Hepatocyte (in vitro differentiated cells): ENCODE measurements around the gene PDK2.

Experiments
- EZH2phosphoT487 ChIP-seq: fragments of 200-600 bp; sonication (generic); IDR thresholded peaks from one replicate; pipeline ENCODE4 v1.6.1; 2018; ENCODE audit warnings: antibody characterized with exemption, mild to moderate bottlenecking, low read depth, moderate library complexity; ENCODE audit not compliant: unreplicated experiment, severe bottlenecking
- TF ChIP-seq, protein P1 (sequence below): fragments of 200-600 bp; sonication (generic); IDR thresholded peaks from 2 replicates; pipeline ENCODE4 v1.5.1; 2016; ENCODE audit warnings: antibody characterized with exemption, mild to moderate bottlenecking; ENCODE audit not compliant: poor library complexity

DNA sequence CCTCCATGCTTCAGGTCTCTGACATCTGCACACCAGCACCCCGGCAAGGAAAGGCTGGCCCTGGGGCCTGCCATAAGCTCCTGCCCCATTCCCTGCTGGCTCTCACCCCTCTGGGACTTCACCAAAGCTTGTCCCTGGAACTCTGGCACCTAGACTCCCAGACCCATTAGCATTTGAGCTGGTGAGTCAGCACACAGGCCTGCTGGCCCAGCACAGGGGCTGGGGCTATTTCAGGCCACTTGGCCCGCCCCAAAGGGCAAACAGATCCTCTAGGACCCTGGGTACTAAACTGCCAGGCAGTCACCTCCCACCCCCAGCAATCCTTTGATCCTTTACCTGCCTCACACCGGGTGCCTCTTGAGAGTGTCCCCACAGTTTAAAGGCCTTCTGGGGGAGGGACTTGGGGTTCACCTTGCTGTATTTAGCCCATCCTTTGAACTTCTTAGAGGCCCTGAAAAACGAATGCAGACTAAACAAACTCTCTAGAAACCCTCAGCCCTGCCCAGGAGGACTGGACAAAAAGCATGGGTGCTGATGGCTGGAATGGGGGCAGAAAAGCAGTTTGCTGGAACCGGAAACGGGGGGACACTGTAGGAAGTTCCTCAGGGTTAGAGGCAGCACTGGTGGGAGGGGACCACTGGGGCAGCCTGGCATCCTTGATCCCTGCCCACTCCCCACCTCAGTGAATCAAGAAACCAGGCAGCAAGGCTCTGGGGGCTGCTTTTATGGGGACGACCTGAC lies 38.0 kb downstream of the PDK2 start:
- TF ChIP-seq, protein P1, sequence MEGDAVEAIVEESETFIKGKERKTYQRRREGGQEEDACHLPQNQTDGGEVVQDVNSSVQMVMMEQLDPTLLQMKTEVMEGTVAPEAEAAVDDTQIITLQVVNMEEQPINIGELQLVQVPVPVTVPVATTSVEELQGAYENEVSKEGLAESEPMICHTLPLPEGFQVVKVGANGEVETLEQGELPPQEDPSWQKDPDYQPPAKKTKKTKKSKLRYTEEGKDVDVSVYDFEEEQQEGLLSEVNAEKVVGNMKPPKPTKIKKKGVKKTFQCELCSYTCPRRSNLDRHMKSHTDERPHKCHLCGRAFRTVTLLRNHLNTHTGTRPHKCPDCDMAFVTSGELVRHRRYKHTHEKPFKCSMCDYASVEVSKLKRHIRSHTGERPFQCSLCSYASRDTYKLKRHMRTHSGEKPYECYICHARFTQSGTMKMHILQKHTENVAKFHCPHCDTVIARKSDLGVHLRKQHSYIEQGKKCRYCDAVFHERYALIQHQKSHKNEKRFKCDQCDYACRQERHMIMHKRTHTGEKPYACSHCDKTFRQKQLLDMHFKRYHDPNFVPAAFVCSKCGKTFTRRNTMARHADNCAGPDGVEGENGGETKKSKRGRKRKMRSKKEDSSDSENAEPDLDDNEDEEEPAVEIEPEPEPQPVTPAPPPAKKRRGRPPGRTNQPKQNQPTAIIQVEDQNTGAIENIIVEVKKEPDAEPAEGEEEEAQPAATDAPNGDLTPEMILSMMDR: no peak
- no peak for TF ChIP-seq EZH2phosphoT487
